Measurements from ENCODE around the gene NOC3L.

Gene NOC3L

GRCh38 chr10:94327649-94328048 is 35.1 kb downstream of the NOC3L start:
- no peak for DNase-seq (ENCODE audit: extremely low spot score)
- ChIA-PET CTCF (no interaction called here), POLR2A (no interaction called here)
- TF ChIP-seq TARDBP (IDR thresholded peaks at IDR 0.05) (no peak), FOXK2 (IDR thresholded peaks at IDR 0.05) (no peak), BHLHE40 (IDR thresholded peaks at IDR 0.05; ENCODE audit: borderline replicate concordance) (no peak), L3MBTL2 (conservative IDR thresholded peaks at IDR 0.05) (no peak), ELF4 (IDR thresholded peaks at IDR 0.05) (no peak), PKNOX1 (IDR thresholded peaks at IDR 0.05) (no peak), LEF1 (IDR thresholded peaks at IDR 0.05; ENCODE audit: borderline replicate concordance) (no peak), NFRKB (IDR thresholded peaks at IDR 0.05) (no peak), FOXA1 (IDR thresholded peaks at IDR 0.05) (no peak), SP1 (IDR thresholded peaks at IDR 0.05) (no peak), FOXM1 (IDR thresholded peaks at IDR 0.05; ENCODE audit: borderline replicate concordance) (no peak), ZNF384 (IDR thresholded peaks at IDR 0.05) (no peak), HDGF (IDR thresholded peaks at IDR 0.05; ENCODE audit: borderline replicate concordance) (no peak), CTBP1 (IDR thresholded peaks at IDR 0.05; ENCODE audit: borderline replicate concordance) (no peak), ARNT (IDR thresholded peaks at IDR 0.05) (no peak), SUZ12 (IDR thresholded peaks at IDR 0.05) (no peak)

GRCh38 chr10:94324609-94325233 is 38.0 kb downstream of the NOC3L start:
- TF ChIP-seq L3MBTL2 (conservative IDR thresholded peaks at IDR 0.05) (no peak), ZNF384 (IDR thresholded peaks at IDR 0.05) (no peak), ARNT (IDR thresholded peaks at IDR 0.05) (no peak), LEF1 (IDR thresholded peaks at IDR 0.05; ENCODE audit: borderline replicate concordance) (no peak), TARDBP (IDR thresholded peaks at IDR 0.05) (no peak), NFRKB (IDR thresholded peaks at IDR 0.05) (no peak), FOXA1 (IDR thresholded peaks at IDR 0.05) (no peak), ELF4 (IDR thresholded peaks at IDR 0.05) (no peak)
- no peak for DNase-seq (ENCODE audit: extremely low spot score)
- ChIA-PET POLR2A (no interaction called here), CTCF (no interaction called here)

GRCh38 chr10:94320285-94320914 is 42.3 kb downstream of the NOC3L start:
- TF ChIP-seq SP1 (IDR thresholded peaks at IDR 0.05) (no peak), ELF4 (IDR thresholded peaks at IDR 0.05) (no peak), FOXM1 (IDR thresholded peaks at IDR 0.05; ENCODE audit: borderline replicate concordance) (no peak), CTBP1 (IDR thresholded peaks at IDR 0.05; ENCODE audit: borderline replicate concordance) (no peak), ARNT (IDR thresholded peaks at IDR 0.05) (no peak), HDGF (IDR thresholded peaks at IDR 0.05; ENCODE audit: borderline replicate concordance) (no peak), SUZ12 (IDR thresholded peaks at IDR 0.05) (no peak), NFRKB (IDR thresholded peaks at IDR 0.05) (no peak), L3MBTL2 (conservative IDR thresholded peaks at IDR 0.05) (no peak)
- ChIA-PET POLR2A (no interaction called here), CTCF (interaction anchor here (0.6 to 3.6 kb wide), 20 partner anchors 9 to 575 kb away, joined by 3 to 34 read pairs (median 4); partner anchors contain the start of genes LGI1 and SLC35G1)
- DNase-seq (ENCODE audit: extremely low spot score), result peak; percentile 69

- no peak for DNase-seq (ENCODE audit: extremely low spot score)
- ChIA-PET POLR2A (no interaction called here), CTCF (interaction anchor here (1.2 kb wide), 1 partner anchor 570 kb away, joined by 9 read pairs; no protein-coding TSS in a partner anchor)
- TF ChIP-seq ARNT (IDR thresholded peaks at IDR 0.05), result no peak
- no peak for TF ChIP-seq SP1 (IDR thresholded peaks at IDR 0.05)
- TF ChIP-seq HDGF (IDR thresholded peaks at IDR 0.05; ENCODE audit: borderline replicate concordance), result no peak
Measured at GRCh38 chr10:94316560-94316959, 46.2 kb downstream of the NOC3L start.

- ChIA-PET POLR2A (no interaction called here), CTCF (no interaction called here)
- no peak for TF ChIP-seq PKNOX1 (IDR thresholded peaks at IDR 0.05)
- TF ChIP-seq ARNT (IDR thresholded peaks at IDR 0.05), result no peak
- no peak for TF ChIP-seq SP1 (IDR thresholded peaks at IDR 0.05)
- no peak for TF ChIP-seq ZNF384 (IDR thresholded peaks at IDR 0.05)
- TF ChIP-seq LEF1 (IDR thresholded peaks at IDR 0.05; ENCODE audit: borderline replicate concordance), result no peak
- TF ChIP-seq NFRKB (IDR thresholded peaks at IDR 0.05), result no peak
- TF ChIP-seq ELF4 (IDR thresholded peaks at IDR 0.05), result no peak
- no peak for TF ChIP-seq SUZ12 (IDR thresholded peaks at IDR 0.05)
- no peak for TF ChIP-seq CTBP1 (IDR thresholded peaks at IDR 0.05; ENCODE audit: borderline replicate concordance)
- TF ChIP-seq FOXK2 (IDR thresholded peaks at IDR 0.05), result no peak
- TF ChIP-seq L3MBTL2 (conservative IDR thresholded peaks at IDR 0.05), result no peak
- no peak for TF ChIP-seq FOXA1 (IDR thresholded peaks at IDR 0.05)
- TF ChIP-seq FOXM1 (IDR thresholded peaks at IDR 0.05; ENCODE audit: borderline replicate concordance), result no peak
- TF ChIP-seq BHLHE40 (IDR thresholded peaks at IDR 0.05; ENCODE audit: borderline replicate concordance), result no peak
- TF ChIP-seq HDGF (IDR thresholded peaks at IDR 0.05; ENCODE audit: borderline replicate concordance), result no peak
- no peak for TF ChIP-seq TARDBP (IDR thresholded peaks at IDR 0.05)
- DNase-seq (ENCODE audit: extremely low spot score), result no peak
Measured at GRCh38 chr10:94315975-94316464, 46.7 kb downstream of the NOC3L start.

GRCh38 chr10:94315024-94315451 is 47.7 kb downstream of the NOC3L start:
- POLR2A ChIA-PET, result no interaction called here
- TF ChIP-seq FOXM1 (IDR thresholded peaks at IDR 0.05; ENCODE audit: borderline replicate concordance) (no peak), ELF4 (IDR thresholded peaks at IDR 0.05) (no peak), SP1 (IDR thresholded peaks at IDR 0.05) (no peak), LEF1 (IDR thresholded peaks at IDR 0.05; ENCODE audit: borderline replicate concordance) (no peak), NFRKB (IDR thresholded peaks at IDR 0.05) (no peak), ARNT (IDR thresholded peaks at IDR 0.05) (no peak), HDGF (IDR thresholded peaks at IDR 0.05; ENCODE audit: borderline replicate concordance) (no peak), TARDBP (IDR thresholded peaks at IDR 0.05) (no peak), PKNOX1 (IDR thresholded peaks at IDR 0.05) (no peak)
- CTCF ChIA-PET, result no interaction called here
- DNase-seq (ENCODE audit: extremely low spot score), result no peak
